Hepatocyte (in vitro differentiated cells): ENCODE results near the gene CDC42BPA. TPM values are rescaled to one million over a fixed set of nuclear protein-coding genes. Genes with fewer than 3 reads are reported as not detected.

ENCODE experiments used
- DNase-seq: peaks from one replicate; pipeline ENCODE4 v3.0.0-alpha.2; 2016; ENCODE audit warnings: low spot score
- H2AFZ ChIP-seq: fragments of 200-600 bp; sonication (generic); 2 replicates; pipeline ENCODE4 v1.6.0; 2016; ENCODE audit warnings: antibody characterized with exemption, mild to moderate bottlenecking
- H3K27ac ChIP-seq: fragments of 200-600 bp; sonication (generic); 2 replicates; pipeline ENCODE4 v1.5.1; 2016; ENCODE audit warnings: mild to moderate bottlenecking
- H3K27me3 ChIP-seq: fragments of 200-600 bp; sonication (generic); 2 replicates; pipeline ENCODE4 v1.6.1; 2016
- H3K36me3 ChIP-seq: fragments of 200-600 bp; sonication (generic); replicated peaks from 2 replicates; pipeline ENCODE4 v1.5.1; 2016; ENCODE audit warnings: low read depth; ENCODE audit not compliant: insufficient read depth
- H3K4me1 ChIP-seq: fragments of 200-600 bp; sonication (generic); 2 replicates; pipeline ENCODE4 v1.5.1; 2016; ENCODE audit warnings: mild to moderate bottlenecking, moderate library complexity; ENCODE audit not compliant: insufficient read depth
- H3K4me2 ChIP-seq: fragments of 200-600 bp; sonication (generic); 2 replicates; pipeline ENCODE4 v1.6.0; 2016
- H3K4me3 ChIP-seq: fragments of 200-600 bp; sonication (generic); 2 replicates; pipeline ENCODE4 v1.5.1; 2016; ENCODE audit warnings: mild to moderate bottlenecking
- H3K79me2 ChIP-seq: fragments of 200-600 bp; sonication (generic); 2 replicates; pipeline ENCODE4 v1.6.0; 2017; ENCODE audit warnings: mild to moderate bottlenecking
- H3K9me2 ChIP-seq: fragments of 200-600 bp; sonication (generic); replicated peaks from 2 replicates; pipeline ENCODE4 v1.6.0; 2017; ENCODE audit warnings: mild to moderate bottlenecking; ENCODE audit not compliant: insufficient read depth
- H3K9me3 ChIP-seq: fragments of 200-600 bp; sonication (generic); 2 replicates; pipeline ENCODE4 v1.5.1; 2016; ENCODE audit warnings: low read depth, mild to moderate bottlenecking
- H4K20me1 ChIP-seq: fragments of 200-600 bp; sonication (generic); 2 replicates; pipeline ENCODE4 v1.6.0; 2016; ENCODE audit warnings: mild to moderate bottlenecking; ENCODE audit not compliant: insufficient read depth, poor library complexity, severe bottlenecking
- CTCF ChIP-seq: fragments of 200-600 bp; sonication (generic); IDR thresholded peaks from 2 replicates; pipeline ENCODE4 v1.5.1; 2016; ENCODE audit warnings: antibody characterized with exemption, mild to moderate bottlenecking; ENCODE audit not compliant: poor library complexity
- EZH2 ChIP-seq: fragments of 200-600 bp; sonication (generic); IDR thresholded peaks from 2 replicates; pipeline ENCODE4 v1.6.1; 2016; ENCODE audit warnings: antibody characterized with exemption, mild to moderate bottlenecking, borderline replicate concordance
- EZH2phosphoT487 ChIP-seq: fragments of 200-600 bp; sonication (generic); IDR thresholded peaks from one replicate; pipeline ENCODE4 v1.6.1; 2018; ENCODE audit warnings: antibody characterized with exemption, mild to moderate bottlenecking, low read depth, moderate library complexity; ENCODE audit not compliant: unreplicated experiment, severe bottlenecking
- WGBS: methylation state at CpG from one replicate; pipeline ENCODE4 v1.1.6; 2016; ENCODE audit warnings: low lambda C conversion rate; ENCODE audit errors: missing lambda C conversion rate; 5-methylcytosine and 5-hydroxymethylcytosine counted together
- polyA plus RNA-seq: library from polyadenylated mRNA; unstranded; fragments of >200 nt; fragmentation: Nextera tagmentation; extraction: Ambion mirVana; gene quantifications from 2 replicates; pipeline ENCODE4 v1.2.1, GENCODE V29; 2016
- total RNA-seq: library from RNA; depleted of rRNA; stranded (reverse); fragments of >200 nt; gene quantifications from 2 replicates; pipeline ENCODE4 v1.2.3, GENCODE V29; 2014

Gene CDC42BPA
- total and polyA plus RNA-seq, 2 experiments from 2014 or later = 24.5 to 40.9 TPM

- H3K9me2 ChIP-seq = no peaks in the 10 kb centered on the region
- H4K20me1 ChIP-seq = peaks cover 39% of the 10 kb centered on the region
- no peaks in the 10 kb centered on the region for H3K27me3 ChIP-seq
- no peaks in the 10 kb centered on the region for H3K36me3 ChIP-seq
- peaks cover 5% of the 10 kb centered on the region for H3K4me1 ChIP-seq
- no peak for TF ChIP-seq CTCF
- TF ChIP-seq EZH2 = no peak
- no peak for TF ChIP-seq EZH2phosphoT487
- H3K79me2 ChIP-seq = peaks cover 67% of the 10 kb centered on the region
- H3K4me2 ChIP-seq = peak overlapping the region; percentile 79
- H2AFZ ChIP-seq = no peak overlapping the region
- peak; percentile 70 for DNase-seq
- H3K4me3 ChIP-seq = peak overlapping the region; percentile 80
- no peaks in the 10 kb centered on the region for H3K9me3 ChIP-seq
- WGBS = 10% methylated on average over 7 of the region's 7 CpGs
- H3K27ac ChIP-seq = peak overlapping the region; percentile 47
Measured at GRCh38 chr1:227315629-227316346, 2.5 kb downstream of the CDC42BPA start.

- Histone ChIP-seq H3K36me3 (no peaks in the 10 kb centered on the region), H3K27ac (no peak overlapping the region), H3K27me3 (no peaks in the 10 kb centered on the region)
Measured at GRCh38 chr1:227314014-227314848, 4.1 kb downstream of the CDC42BPA start.

GRCh38 chr1:227312361-227313025 lies 5.8 kb downstream of the CDC42BPA start:
- H3K27me3 ChIP-seq = no peaks in the 10 kb centered on the region
- DNase-seq = no peak
- H3K27ac ChIP-seq = no peak overlapping the region
- H4K20me1 ChIP-seq = peaks cover 44% of the 10 kb centered on the region
- no peaks in the 10 kb centered on the region for H3K9me2 ChIP-seq
- H3K9me3 ChIP-seq = no peaks in the 10 kb centered on the region
- TF ChIP-seq EZH2phosphoT487 (no peak), CTCF (no peak), EZH2 (no peak)
- WGBS = 88% methylated on average over 6 of the region's 6 CpGs
- H3K4me3 ChIP-seq = no peak overlapping the region
- no peak overlapping the region for H3K4me2 ChIP-seq
- H3K79me2 ChIP-seq = peaks cover 100% of the 10 kb centered on the region
- no peak overlapping the region for H2AFZ ChIP-seq
- no peaks in the 10 kb centered on the region for H3K4me1 ChIP-seq
- no peaks in the 10 kb centered on the region for H3K36me3 ChIP-seq

More at GRCh38 chr1:227314014-227314848, 4.1 kb downstream of the CDC42BPA start:
- Histone ChIP-seq H3K9me3 (no peaks in the 10 kb centered on the region), H2AFZ (no peak overlapping the region), H3K4me2 (peak overlapping the region; percentile 79), H3K4me1 (peaks cover 1% of the 10 kb centered on the region), H4K20me1 (peaks cover 39% of the 10 kb centered on the region), H3K4me3 (peak overlapping the region; percentile 80), H3K79me2 (peaks cover 83% of the 10 kb centered on the region), H3K9me2 (no peaks in the 10 kb centered on the region)
- DNase-seq = no peak
- WGBS = 80% methylated on average over 6 of the region's 6 CpGs
- TF ChIP-seq EZH2 (no peak), CTCF (no peak), EZH2phosphoT487 (no peak)
